Measurements from ENCODE around the gene CATSPERD.
"Not testable (repeated sequence)": the region's sequence is repeated elsewhere in the genome, so short reads cannot be mapped to it uniquely, and the experiment has no call there.

CATSPERD gene

GRCh38 chr19:5743630-5744029 is 23.2 kb downstream of the CATSPERD start:
- no peak for DNase-seq

- not testable (repeated sequence) for DNase-seq
Measured at GRCh38 chr19:5744999-5745398, 24.6 kb downstream of the CATSPERD start.

GRCh38 chr19:5748920-5749319 is 28.5 kb downstream of the CATSPERD start:
- not testable (repeated sequence) for DNase-seq

- no peak for DNase-seq
Measured at GRCh38 chr19:5749505-5749904, 29.1 kb downstream of the CATSPERD start.

GRCh38 chr19:5751709-5752108 is 31.3 kb downstream of the CATSPERD start:
- DNase-seq: no peak

GRCh38 chr19:5753743-5754142 is 33.3 kb downstream of the CATSPERD start:
- no peak for DNase-seq

GRCh38 chr19:5762608-5763217 is 42.3 kb downstream of the CATSPERD start:
- DNase-seq: no peak

- no peak for DNase-seq
Measured at GRCh38 chr19:5765220-5765619, 44.8 kb downstream of the CATSPERD start.

- no peak for DNase-seq
Measured at GRCh38 chr19:5767949-5768348, 47.5 kb downstream of the CATSPERD start.

- no peak for DNase-seq
Measured at GRCh38 chr19:5772416-5772815, 52.0 kb downstream of the CATSPERD start.

GRCh38 chr19:5773276-5773675 is 52.8 kb downstream of the CATSPERD start:
- DNase-seq: no peak

GRCh38 chr19:5774921-5775320 is 54.5 kb downstream of the CATSPERD start:
- DNase-seq: no peak

- DNase-seq: no peak
Measured at GRCh38 chr19:5775668-5776309, 55.4 kb downstream of the CATSPERD start.

- no peak for DNase-seq
Measured at GRCh38 chr19:5778402-5778801, 58.0 kb downstream of the CATSPERD start.

GRCh38 chr19:5780916-5781315 is 60.5 kb downstream of the CATSPERD start:
- not testable (repeated sequence) for DNase-seq

GRCh38 chr19:5782322-5782721 is 61.9 kb downstream of the CATSPERD start:
- DNase-seq: no peak

- no peak for DNase-seq
Measured at GRCh38 chr19:5782945-5783919, 62.8 kb downstream of the CATSPERD start.

- no peak for DNase-seq
Measured at GRCh38 chr19:5784581-5785147, 64.2 kb downstream of the CATSPERD start, which contains the start of gene PRR22. Gene PRR22 (minus strand): TSS chr19:5784746. CDS start chr19:5784660, 86 bp downstream.

GRCh38 chr19:5785423-5785822 is 65.0 kb downstream of the CATSPERD start:
- DNase-seq: no peak

- DNase-seq: no peak
Measured at GRCh38 chr19:5786593-5787408, 66.4 kb downstream of the CATSPERD start.

GRCh38 chr19:5787409-5788182 is 67.2 kb downstream of the CATSPERD start:
- DNase-seq: no peak
